Spleen (tissue), 7 donors: ENCODE measurements around the gene DMC1.

ENCODE experiments used
- POLR2AphosphoS5 ChIP-seq, 3 donors: sonication (generic); formaldehyde crosslinking; IDR thresholded peaks; one replicate each; pipeline ENCODE4 v1.5.1; 2017; ENCODE audit warnings: antibody characterized with exemption in 3 of 3
- TF ChIP-seq, protein P1 (sequence below), 11 experiments: fragments of 200-600 bp in 7 of 11; fragments of 450-650 bp in 4 of 11; sonication (generic) in 4 of 11; IDR thresholded peaks in 8 of 11; conservative IDR thresholded peaks in 3 of 11; 1 replicate in 7 of 11; 2 replicates in 4 of 11; pipeline versions ENCODE4 v1.4.0 to v1.8.0; 2016 to 2021; ENCODE audit warnings: antibody characterized with exemption in 11 of 11, inconsistent platforms in 4 of 11, mild to moderate bottlenecking in 1 of 11
- donor health status: DM: no; HTN: no; CAD: no; lungs with moderate emphysema.
- donor health status: DM: no; HTN: no; CAD: no.
- donor health status: DM: no; HTN: no; CAD: no.

DNA sequence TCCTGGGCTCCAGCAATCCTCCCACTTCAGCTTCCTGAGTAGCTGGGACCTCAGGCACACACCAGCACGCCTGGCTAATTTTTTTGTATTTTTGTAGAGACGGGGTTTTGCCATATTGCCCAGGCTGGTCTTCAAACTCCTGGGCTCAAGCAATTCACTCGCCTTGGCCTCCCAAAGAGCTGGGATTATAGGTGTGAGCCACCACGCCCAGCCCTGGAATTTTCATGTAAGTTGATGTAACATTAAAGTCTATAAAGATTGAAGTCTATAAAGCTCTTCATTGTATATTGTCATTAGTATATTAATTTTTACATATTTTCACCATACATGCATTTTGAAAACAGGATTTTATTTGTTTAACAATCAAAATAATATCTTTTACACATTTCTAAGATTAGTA is 51.4 kb downstream of the DMC1 start:
- TF ChIP-seq, protein P1, sequence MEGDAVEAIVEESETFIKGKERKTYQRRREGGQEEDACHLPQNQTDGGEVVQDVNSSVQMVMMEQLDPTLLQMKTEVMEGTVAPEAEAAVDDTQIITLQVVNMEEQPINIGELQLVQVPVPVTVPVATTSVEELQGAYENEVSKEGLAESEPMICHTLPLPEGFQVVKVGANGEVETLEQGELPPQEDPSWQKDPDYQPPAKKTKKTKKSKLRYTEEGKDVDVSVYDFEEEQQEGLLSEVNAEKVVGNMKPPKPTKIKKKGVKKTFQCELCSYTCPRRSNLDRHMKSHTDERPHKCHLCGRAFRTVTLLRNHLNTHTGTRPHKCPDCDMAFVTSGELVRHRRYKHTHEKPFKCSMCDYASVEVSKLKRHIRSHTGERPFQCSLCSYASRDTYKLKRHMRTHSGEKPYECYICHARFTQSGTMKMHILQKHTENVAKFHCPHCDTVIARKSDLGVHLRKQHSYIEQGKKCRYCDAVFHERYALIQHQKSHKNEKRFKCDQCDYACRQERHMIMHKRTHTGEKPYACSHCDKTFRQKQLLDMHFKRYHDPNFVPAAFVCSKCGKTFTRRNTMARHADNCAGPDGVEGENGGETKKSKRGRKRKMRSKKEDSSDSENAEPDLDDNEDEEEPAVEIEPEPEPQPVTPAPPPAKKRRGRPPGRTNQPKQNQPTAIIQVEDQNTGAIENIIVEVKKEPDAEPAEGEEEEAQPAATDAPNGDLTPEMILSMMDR (IDR thresholded peaks at IDR 0.05 in 8 of 11, conservative IDR thresholded peaks at IDR 0.05 in 3 of 11) = no peak
- TF ChIP-seq POLR2AphosphoS5 (IDR thresholded peaks at IDR 0.05) = no peak
